KBM-7 (cell line): ENCODE measurements around the gene MGRN1.

Experiments used
- DNase-seq: peaks from one replicate; pipeline ENCODE4 v3.0.0-alpha.2; 2015
- in situ Hi-C: fragments of 300-500 bp; cut with MboI; formaldehyde crosslinking; loops from 2 replicates; pipeline ENCODE4 v1.14.3; 2020; ENCODE audit warnings: low sequenced_read_pairs, low pct_unique_long_range_greater_than_20kb, mixed read lengths

Gene MGRN1

GRCh38 chr16:4602331-4602730 is 22.3 kb upstream of the MGRN1 start:
- in situ Hi-C loops = no loop called here

GRCh38 chr16:4603624-4604170 is 20.9 kb upstream of the MGRN1 start:
- DNase-seq = no peak
- in situ Hi-C loops = no loop called here

More at GRCh38 chr16:4602331-4602730, 22.3 kb upstream of the MGRN1 start:
- no peak for DNase-seq

GRCh38 chr16:4604401-4604800 is 20.2 kb upstream of the MGRN1 start:
- in situ Hi-C loops = no loop called here
- DNase-seq = no peak

GRCh38 chr16:4606354-4606753 is 18.3 kb upstream of the MGRN1 start:
- no peak for DNase-seq
- in situ Hi-C loops = no loop called here

- in situ Hi-C loops = no loop called here
Observed at GRCh38 chr16:4607841-4608703, 16.6 kb upstream of the MGRN1 start.

GRCh38 chr16:4608704-4608980 is 16.0 kb upstream of the MGRN1 start:
- in situ Hi-C loops = no loop called here
- DNase-seq = no peak

More at GRCh38 chr16:4607841-4608703, 16.6 kb upstream of the MGRN1 start:
- no peak for DNase-seq

GRCh38 chr16:4609200-4610010 is 15.2 kb upstream of the MGRN1 start:
- DNase-seq = no peak
- in situ Hi-C loops = no loop called here

- DNase-seq = no peak
- in situ Hi-C loops = no loop called here
Observed at GRCh38 chr16:4610011-4611005, 14.3 kb upstream of the MGRN1 start.

- in situ Hi-C loops = no loop called here
- no peak for DNase-seq
Observed at GRCh38 chr16:4611337-4612021, 13.1 kb upstream of the MGRN1 start.

GRCh38 chr16:4612474-4612931 is 12.1 kb upstream of the MGRN1 start:
- in situ Hi-C loops = no loop called here
- DNase-seq = no peak

GRCh38 chr16:4612977-4613635 is 11.5 kb upstream of the MGRN1 start:
- DNase-seq = no peak
- in situ Hi-C loops = no loop called here

- DNase-seq = peak; percentile 49
- in situ Hi-C loops = no loop called here
Observed at GRCh38 chr16:4613636-4614570, 10.7 kb upstream of the MGRN1 start.

GRCh38 chr16:4614571-4615383 is 9.8 kb upstream of the MGRN1 start, which contains the start of gene UBALD1:
UBALD1 (minus strand) TSS chr16:4614888; CDS start chr16:4614797, 91 bp downstream.
- in situ Hi-C loops = no loop called here
- DNase-seq = peak; percentile 64

GRCh38 chr16:4615384-4616046 is 9.1 kb upstream of the MGRN1 start:
- in situ Hi-C loops = no loop called here
- DNase-seq = no peak

GRCh38 chr16:4616047-4616811 is 8.4 kb upstream of the MGRN1 start:
- peak; percentile 97 for DNase-seq
- in situ Hi-C loops = no loop called here
